ENCODE measurements around the gene FXN. TPM values are rescaled to one million over a fixed set of nuclear protein-coding genes. Genes with fewer than 3 reads are reported as not detected.
A peak's percentile ranks its signal among the peaks of the same experiment; 100 is the strongest.
"Not testable (repeated sequence)": the region's sequence is repeated elsewhere in the genome, so short reads cannot be mapped to it uniquely, and the experiment has no call there.

Gene FXN
- total RNA-seq, 1 experiment from 2014 or later = 13.0 TPM

DNA sequence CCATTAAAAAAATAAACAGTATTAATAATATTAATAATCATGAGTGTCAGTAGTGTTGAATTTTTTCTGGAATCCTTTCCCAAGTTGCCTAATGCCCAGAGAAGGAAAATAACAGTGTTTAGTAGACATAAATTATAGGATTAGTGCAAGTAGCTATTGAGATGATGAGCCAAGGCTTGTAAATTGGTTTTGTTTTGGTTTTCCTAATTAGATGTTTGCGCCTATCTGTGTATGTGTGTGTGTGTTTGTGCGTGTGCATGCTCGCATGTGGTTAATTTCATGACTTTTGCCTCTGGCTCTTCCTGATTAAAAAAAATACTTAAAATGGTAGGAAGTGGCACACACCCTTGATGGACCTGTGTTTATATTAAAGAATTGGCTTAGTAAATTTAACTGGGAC, 55.4 kb downstream of the FXN start:
- H3K27ac ChIP-seq = no peak overlapping the region
- no peaks in the 10 kb centered on the region for H3K27me3 ChIP-seq
- H3K4me3 ChIP-seq = no peak overlapping the region
- no peaks in the 10 kb centered on the region for H3K4me1 ChIP-seq
- H3K9me3 ChIP-seq (replicated peaks) = no peaks in the 10 kb centered on the region
- DNase-seq = no peak
- H3K36me3 ChIP-seq = no peaks in the 10 kb centered on the region

DNA sequence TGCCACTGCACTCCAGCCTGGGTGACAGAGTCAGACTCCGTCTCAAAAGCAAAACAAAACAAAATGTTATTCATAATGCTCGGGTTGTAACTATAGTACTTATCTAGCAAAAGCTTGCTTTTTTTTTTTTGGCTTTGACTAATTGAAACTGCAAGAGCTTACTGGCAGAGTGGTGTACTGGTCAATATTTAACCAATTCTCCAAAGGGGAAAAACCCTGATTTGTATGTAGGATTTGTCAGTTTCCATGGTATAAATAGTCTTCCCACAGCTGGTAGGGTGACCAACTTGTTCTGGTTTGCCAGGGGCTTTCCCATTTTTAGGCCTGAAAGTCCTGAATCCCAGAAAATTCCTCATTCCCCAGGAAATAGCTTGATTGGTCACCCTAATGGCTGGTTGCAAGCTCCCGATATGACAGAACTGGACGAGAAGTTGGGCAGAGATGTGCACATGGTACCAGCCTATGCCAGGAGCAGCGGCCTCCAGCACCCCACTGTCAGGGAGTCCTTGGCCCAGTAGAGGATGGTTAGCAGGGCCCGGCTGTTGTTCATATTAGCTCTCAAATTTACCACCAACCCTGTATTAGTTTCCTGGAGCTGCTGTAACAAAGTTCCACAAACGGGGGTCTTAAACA, 58.0 kb downstream of the FXN start:
- no peak overlapping the region for H3K27ac ChIP-seq
- no peaks in the 10 kb centered on the region for H3K9me3 ChIP-seq (replicated peaks)
- no peaks in the 10 kb centered on the region for H3K4me1 ChIP-seq
- no peak overlapping the region for H3K4me3 ChIP-seq
- no peaks in the 10 kb centered on the region for H3K36me3 ChIP-seq
- no peaks in the 10 kb centered on the region for H3K27me3 ChIP-seq
- no peak for DNase-seq

DNA sequence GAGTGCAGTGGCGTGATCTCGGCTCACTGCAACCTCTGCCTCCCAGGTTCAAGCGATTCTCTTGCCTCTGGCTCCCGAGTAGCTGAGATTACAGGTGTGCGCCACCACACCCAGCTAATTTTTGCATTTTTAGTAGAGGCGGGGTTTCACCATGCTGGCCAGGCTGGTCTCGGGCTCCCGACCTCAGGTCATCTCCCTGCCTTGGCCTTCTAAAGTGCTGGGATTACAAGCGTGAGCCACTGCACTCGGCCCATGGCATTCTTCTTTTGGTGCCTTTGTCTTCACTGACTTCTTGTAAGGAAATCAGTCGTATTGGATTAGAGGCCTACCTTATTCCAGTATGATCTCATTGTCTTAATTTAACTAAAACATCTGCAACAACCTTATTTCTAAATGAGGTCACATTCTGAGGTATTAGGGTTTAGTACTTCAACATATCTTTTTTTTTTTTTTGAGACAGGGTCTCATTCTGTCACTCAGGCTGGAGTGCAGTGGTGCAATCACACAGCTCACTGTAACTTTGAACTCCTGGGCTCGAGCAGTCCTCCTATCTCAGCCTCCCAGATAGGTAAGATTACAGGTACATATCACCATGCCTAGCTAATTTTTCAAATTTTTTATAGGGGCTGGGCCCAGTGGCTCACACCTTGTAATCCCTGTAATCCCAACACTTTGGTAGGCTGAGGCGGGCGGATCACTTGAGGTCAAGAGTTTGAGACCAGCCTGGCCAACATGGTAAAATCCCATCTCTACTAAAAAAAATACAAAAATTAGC, 59.0 kb downstream of the FXN start:
- H3K27me3 ChIP-seq; H3K36me3 ChIP-seq; H3K4me3 ChIP-seq; DNase-seq; H3K4me1 ChIP-seq; H3K9me3 ChIP-seq (replicated peaks); H3K27ac ChIP-seq: not testable (repeated sequence)

DNA sequence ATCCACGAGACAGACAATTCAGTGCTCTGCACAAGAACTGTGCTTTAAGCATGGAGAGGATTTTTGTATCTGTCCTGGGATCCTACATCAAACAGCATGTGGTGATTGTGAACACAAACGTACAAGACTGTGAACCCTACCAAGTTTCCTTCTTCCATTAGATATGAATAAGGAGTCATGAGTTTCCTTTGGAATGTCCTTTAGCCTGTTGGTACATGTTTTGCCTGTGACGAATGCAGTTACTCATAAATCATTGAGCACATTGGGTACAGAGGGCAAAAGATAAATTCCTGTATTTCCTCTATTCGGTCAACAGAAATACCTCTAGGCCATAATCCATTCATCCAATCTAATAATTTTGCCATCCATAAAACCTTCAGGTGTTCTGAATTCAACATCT, 61.5 kb downstream of the FXN start:
- no peak overlapping the region for H3K4me3 ChIP-seq
- no peaks in the 10 kb centered on the region for H3K4me1 ChIP-seq
- no peaks in the 10 kb centered on the region for H3K27me3 ChIP-seq
- no peaks in the 10 kb centered on the region for H3K36me3 ChIP-seq
- no peaks in the 10 kb centered on the region for H3K9me3 ChIP-seq (replicated peaks)
- DNase-seq = no peak
- no peak overlapping the region for H3K27ac ChIP-seq

DNA sequence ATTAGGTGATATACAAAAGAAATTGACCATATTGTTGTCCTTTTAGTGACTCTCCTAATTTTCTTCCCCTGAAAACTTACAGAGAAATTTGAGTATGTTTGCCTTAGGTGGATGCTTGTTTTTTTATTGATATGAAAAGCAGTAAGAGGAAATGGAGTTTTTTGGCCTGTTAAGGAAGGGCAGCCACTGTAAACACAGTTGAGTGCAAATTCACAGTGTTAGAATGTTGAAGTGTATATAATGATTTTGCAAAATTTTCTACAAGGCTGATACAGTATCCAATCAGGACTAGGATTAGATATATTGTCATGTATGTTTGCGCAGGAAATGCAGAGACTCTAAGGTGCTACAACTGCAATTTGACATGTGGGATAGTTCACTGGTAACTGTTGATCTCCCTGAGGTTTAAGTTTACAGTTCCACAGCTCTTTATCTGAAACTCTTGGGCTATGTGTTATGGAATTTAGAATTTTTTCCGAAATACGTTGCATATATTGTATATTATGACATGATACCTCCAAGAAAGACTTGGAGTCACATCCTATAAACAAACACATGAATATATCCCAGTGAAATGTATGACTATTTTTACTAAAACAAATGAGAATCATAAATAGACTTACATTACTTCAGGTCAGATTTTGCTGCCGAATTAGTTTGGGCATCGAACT, 62.5 kb downstream of the FXN start:
- Histone ChIP-seq H3K27me3 (no peaks in the 10 kb centered on the region), H3K27ac (no peak overlapping the region), H3K9me3 (replicated peaks) (no peaks in the 10 kb centered on the region), H3K4me3 (no peak overlapping the region), H3K4me1 (no peaks in the 10 kb centered on the region), H3K36me3 (no peaks in the 10 kb centered on the region)
- no peak for DNase-seq

DNA sequence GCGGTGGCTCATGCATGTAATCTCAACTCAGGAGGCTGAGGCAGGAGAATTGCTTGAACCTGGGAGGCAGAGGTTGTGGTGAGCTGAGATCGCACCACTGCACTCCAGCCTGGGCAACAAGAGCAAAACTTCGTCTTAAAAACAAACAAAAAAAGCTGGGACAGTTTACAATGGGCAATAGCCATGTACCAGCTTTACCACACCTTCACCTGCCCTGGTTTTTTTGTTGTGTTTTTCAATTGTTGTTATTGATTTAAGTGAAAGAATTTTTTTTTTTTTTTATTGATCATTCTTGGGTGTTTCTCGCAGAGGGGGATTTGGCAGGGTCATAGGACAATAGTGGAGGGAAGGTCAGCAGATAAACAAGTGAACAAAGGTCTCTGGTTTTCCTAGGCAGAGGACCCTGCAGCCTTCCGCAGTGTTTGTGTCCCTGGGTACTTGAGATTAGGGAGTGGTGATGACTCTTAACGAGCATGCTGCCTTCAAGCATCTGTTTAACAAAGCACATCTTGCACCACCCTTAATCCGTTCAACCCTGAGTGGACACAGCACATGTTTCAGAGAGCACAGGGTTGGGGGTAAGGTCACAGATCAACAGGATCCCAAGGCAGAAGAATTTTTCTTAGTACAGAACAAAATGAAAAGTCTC, 67.9 kb downstream of the FXN start:
- H3K9me3 ChIP-seq (replicated peaks); H3K36me3 ChIP-seq; H3K4me3 ChIP-seq; DNase-seq; H3K27ac ChIP-seq; H3K4me1 ChIP-seq; H3K27me3 ChIP-seq: not testable (repeated sequence)

DNA sequence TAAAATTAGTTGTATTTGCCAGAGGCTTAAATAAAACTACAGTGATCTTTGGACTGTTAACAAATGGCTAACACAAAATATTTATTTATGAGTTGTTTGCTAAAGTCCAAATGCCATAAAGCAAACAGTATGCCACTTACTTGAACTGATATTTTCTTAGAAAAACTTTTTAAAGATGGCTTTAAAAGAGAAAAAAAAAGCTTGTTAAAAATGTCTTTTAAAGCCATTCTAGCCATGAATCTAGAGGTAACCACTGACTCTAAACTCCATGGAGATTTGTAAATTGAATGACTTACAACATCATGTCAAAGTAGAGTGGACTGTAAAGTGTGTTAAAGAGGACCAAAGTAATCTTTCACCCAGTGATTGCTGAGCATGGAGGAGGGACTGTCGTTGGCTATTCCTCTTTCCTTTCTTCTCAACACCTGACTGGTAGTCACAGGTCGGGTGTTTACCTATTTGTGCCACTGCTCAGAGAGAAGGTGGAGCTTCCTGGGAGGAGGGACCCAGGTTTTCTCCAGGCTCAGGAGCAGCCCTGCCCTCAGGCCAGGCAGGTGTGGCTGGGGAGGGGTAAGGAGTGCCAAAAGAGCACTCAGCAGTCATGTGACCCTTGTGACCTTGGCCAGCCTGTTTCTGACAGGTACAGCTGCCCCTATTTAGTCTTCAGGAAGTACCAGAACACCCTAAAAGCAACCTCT, 69.4 kb downstream of the FXN start:
- Histone ChIP-seq H3K4me3 (no peak overlapping the region), H3K27me3 (no peaks in the 10 kb centered on the region), H3K4me1 (no peaks in the 10 kb centered on the region), H3K36me3 (no peaks in the 10 kb centered on the region), H3K9me3 (replicated peaks) (no peaks in the 10 kb centered on the region), H3K27ac (no peak overlapping the region)
- DNase-seq = no peak

DNA sequence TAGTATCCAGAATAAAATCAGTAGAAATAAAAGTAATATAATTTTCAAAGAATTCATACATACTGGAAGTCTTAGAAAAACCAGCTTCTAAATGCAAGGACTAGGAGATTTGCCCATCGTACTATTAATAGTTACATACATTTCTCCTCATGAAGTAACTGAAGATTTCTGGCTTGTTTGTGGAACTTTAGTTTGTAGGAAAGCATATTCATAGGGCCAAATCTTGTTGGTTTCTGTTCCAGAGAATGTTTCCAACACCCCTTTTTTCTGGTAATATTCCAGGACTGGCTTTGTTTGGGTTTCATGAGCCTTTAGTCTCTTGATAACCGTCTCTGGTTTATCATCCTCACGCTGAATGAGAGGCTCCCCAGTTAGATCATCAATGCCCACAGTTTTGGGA, 72.2 kb downstream of the FXN start:
- Histone ChIP-seq H3K36me3 (no peaks in the 10 kb centered on the region), H3K27me3 (no peaks in the 10 kb centered on the region), H3K4me3 (no peak overlapping the region), H3K4me1 (no peaks in the 10 kb centered on the region), H3K27ac (no peak overlapping the region), H3K9me3 (replicated peaks) (no peaks in the 10 kb centered on the region)
- no peak for DNase-seq

DNA sequence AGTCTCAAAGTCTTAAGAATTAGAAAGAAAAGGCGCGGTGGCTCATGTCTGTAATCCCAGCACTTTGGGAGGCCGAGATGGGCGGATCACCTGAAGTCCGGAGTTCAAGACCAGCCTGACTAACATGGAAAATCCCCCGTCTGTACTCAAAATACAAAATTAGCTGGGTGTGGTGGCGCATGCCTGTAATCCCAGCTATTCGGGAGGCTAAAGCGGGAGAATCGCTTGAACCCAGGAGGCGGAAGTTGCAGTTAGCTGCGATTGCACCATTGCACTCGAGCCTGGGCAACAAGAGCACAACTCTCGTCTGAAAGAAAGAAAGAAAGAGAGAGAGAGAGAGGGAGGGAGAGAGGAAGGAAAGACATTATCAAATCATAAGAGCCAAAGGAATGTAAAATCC, 73.2 kb downstream of the FXN start:
- H3K9me3 ChIP-seq (replicated peaks); H3K4me3 ChIP-seq; H3K36me3 ChIP-seq; DNase-seq; H3K4me1 ChIP-seq; H3K27ac ChIP-seq; H3K27me3 ChIP-seq: not testable (repeated sequence)

DNA sequence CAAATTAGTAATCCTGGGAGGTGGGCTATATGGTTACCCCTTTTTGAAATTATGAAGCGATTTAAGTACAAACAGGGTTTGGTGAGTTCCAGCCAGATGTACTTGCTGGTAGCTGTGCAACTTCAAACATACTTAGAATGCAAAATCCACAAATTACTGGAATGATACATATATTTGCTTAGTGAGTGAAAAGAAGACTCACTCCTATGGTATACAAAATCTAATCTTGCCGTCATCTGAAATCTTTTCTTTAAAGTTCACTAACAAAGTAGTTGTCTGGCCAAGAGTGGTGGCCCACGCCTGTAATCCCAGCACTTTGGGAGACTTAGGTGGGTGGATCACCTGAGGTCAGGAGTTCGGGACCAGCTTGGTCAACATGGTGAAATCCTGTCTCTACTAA, 73.6 kb downstream of the FXN start:
- H3K4me1 ChIP-seq = no peaks in the 10 kb centered on the region

DNA sequence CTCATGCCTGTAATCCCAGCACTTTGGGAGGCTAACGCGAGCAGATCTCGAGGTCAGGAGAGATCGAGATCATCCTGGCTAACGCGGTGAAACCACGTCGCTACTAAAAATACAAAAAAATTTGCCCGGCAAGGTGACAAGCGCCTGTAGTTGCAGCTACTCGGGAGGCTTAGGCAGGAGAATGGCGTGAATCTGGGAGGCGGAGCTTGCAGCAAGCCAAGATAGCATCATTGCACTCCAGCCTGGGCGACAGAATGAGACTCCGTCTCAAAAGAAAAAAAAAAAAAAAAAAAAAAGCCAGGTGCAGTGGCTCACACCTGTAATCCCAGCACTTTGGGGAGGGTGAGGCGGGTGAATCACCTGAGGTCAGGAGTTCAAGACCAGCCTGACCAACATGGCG, 77.1 kb downstream of the FXN start:
- H3K9me3 ChIP-seq (replicated peaks); H3K4me1 ChIP-seq; H3K27me3 ChIP-seq; H3K36me3 ChIP-seq; H3K4me3 ChIP-seq; DNase-seq; H3K27ac ChIP-seq: not testable (repeated sequence)

More for the DNA sequence above, 73.6 kb downstream of the FXN start:
- no peak for DNase-seq
- no peaks in the 10 kb centered on the region for H3K9me3 ChIP-seq (replicated peaks)
- no peaks in the 10 kb centered on the region for H3K27me3 ChIP-seq
- H3K27ac ChIP-seq = no peak overlapping the region
- no peaks in the 10 kb centered on the region for H3K36me3 ChIP-seq
- no peak overlapping the region for H3K4me3 ChIP-seq

DNA sequence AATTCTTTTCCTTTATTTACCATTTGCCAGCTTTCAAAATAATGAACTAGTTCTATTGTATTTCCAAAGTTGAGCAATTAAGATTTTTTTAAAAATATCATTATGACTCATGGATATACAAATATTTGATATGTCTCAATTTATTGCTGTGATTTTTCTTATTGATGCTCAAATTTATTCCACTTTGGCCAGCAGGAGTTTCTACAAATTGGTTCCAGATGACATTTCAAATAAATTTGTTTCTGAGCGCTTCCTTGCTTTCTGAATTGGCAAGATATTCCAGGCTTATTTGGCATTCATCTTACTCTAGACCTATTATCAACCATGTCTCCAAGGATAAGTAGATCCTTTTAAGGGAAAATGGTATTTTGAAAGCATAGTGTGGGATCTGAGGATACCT, 80.1 kb downstream of the FXN start:
- Histone ChIP-seq H3K9me3 (replicated peaks) (no peaks in the 10 kb centered on the region), H3K4me1 (no peaks in the 10 kb centered on the region), H3K27me3 (no peaks in the 10 kb centered on the region), H3K27ac (no peak overlapping the region), H3K4me3 (no peak overlapping the region), H3K36me3 (no peaks in the 10 kb centered on the region)
- DNase-seq = no peak

DNA sequence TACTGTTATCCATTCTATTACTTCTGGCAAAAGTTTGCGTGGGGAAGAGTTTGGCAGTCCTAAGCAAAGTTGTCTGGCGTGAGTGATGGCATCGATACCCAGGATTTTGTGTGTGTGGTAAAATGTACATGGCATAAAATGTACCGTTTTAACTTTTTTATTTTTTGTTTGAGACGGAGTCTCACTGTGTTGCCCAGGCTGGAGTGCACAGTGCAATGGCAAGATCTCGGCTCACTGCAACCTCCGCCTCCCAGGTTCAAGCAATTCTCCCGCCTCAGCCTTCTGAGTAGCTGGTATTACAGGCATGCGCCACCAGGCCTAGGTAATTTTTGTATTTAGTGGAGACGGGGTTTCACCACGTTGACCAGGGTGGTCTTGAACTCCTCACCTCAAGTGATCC, 83.1 kb downstream of the FXN start:
- Histone ChIP-seq H3K27ac (no peak overlapping the region), H3K4me1 (no peaks in the 10 kb centered on the region), H3K9me3 (replicated peaks) (no peaks in the 10 kb centered on the region), H3K4me3 (no peak overlapping the region), H3K36me3 (no peaks in the 10 kb centered on the region), H3K27me3 (peaks cover 4% of the 10 kb centered on the region; the same call in 1 of the 2 replicates)
- no peak for DNase-seq

DNA sequence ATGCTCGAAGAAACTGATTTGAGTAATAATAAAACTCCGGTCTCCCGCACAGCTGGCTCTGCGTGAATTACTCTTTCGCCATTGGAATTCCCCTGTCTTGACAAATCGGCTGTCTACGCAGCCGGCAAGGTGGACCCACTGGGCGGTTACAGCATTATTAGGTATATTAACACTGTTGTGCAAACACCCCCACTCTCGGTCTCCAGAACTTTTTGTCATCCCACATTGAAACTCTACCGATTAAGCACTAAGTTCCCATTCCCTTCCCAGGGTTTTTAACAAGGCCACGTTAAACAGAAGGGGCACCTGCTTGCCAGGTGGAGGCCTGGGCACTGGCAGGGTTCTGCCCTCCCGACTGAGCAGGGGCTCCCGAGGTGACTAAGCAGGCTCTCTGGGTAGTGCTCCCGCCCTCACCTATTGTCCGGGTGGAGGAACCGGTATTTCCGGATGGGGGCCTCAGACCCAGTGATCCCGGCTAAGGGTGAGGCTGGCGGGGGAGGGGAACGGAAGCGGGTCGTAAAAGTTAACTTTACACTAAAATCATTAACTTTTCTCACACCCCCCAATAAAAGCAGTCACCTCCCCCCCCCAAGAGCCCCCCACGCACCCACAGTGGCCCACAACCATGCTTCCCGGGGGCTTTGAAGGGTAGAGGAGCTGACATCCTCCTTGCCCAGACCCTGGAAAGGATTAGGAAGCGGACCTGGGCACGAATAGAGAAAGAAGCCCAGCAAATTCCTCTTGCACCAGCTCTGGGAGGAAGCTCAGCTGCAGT, 85.0 kb downstream of the FXN start:
- no peak for DNase-seq
- no peaks in the 10 kb centered on the region for H3K4me1 ChIP-seq
- H3K9me3 ChIP-seq (replicated peaks) = no peaks in the 10 kb centered on the region
- no peak overlapping the region for H3K27ac ChIP-seq
- peaks cover 4% of the 10 kb centered on the region; the same call in 1 of the 2 replicates for H3K27me3 ChIP-seq
- peak overlapping the region; percentile 48 for H3K4me3 ChIP-seq
- no peaks in the 10 kb centered on the region for H3K36me3 ChIP-seq

Measured in SJCRH30 (cell line).